Bronchial epithelial cell (primary cell): ENCODE measurements around the gene HDAC3. TPM values are rescaled to one million over a fixed set of nuclear protein-coding genes. Genes with fewer than 3 reads are reported as not detected.
A peak's percentile ranks its signal among the peaks of the same experiment; 100 is the strongest.

Experiments used
- DNase-seq: peaks from one replicate; pipeline ENCODE4 v3.0.0-alpha.2; 2010; ENCODE audit warnings: low read depth
- FAIRE-seq: peaks from 2 replicates; lab custom pipeline; 2011; peaks lifted over from hg19 to GRCh38; lab: Jason Lieb, UNC
- H3K27me3 ChIP-seq: 2 replicates; pipeline ENCODE4 v1.5.1; 2011; ENCODE audit warnings: low read length; ENCODE audit not compliant: control insufficient read depth, insufficient read depth
- H3K36me3 ChIP-seq: 2 replicates; pipeline ENCODE4 v1.5.1; 2011; ENCODE audit warnings: low read length; ENCODE audit not compliant: control insufficient read depth, insufficient read depth
- H3K4me3 ChIP-seq: 2 replicates; pipeline ENCODE4 v1.5.1; 2011; ENCODE audit warnings: mild to moderate bottlenecking, low read depth, low read length, control low read depth
- total RNA-seq: library from RNA; depleted of rRNA; stranded (reverse); fragments of >200 nt; gene quantifications from 2 replicates; pipeline ENCODE4 v1.2.1, GENCODE V29; 2014
- TF ChIP-seq, protein P1 (sequence below): IDR thresholded peaks from 2 replicates; pipeline ENCODE4 v1.5.1; 2011; ENCODE audit warnings: mild to moderate bottlenecking, moderate library complexity, low read length, control low read depth, inconsistent platforms; ENCODE audit not compliant: insufficient read depth, severe bottlenecking

The HDAC3 gene
- total RNA-seq, 1 donor from 2014 or later, result 72.7 TPM

DNA sequence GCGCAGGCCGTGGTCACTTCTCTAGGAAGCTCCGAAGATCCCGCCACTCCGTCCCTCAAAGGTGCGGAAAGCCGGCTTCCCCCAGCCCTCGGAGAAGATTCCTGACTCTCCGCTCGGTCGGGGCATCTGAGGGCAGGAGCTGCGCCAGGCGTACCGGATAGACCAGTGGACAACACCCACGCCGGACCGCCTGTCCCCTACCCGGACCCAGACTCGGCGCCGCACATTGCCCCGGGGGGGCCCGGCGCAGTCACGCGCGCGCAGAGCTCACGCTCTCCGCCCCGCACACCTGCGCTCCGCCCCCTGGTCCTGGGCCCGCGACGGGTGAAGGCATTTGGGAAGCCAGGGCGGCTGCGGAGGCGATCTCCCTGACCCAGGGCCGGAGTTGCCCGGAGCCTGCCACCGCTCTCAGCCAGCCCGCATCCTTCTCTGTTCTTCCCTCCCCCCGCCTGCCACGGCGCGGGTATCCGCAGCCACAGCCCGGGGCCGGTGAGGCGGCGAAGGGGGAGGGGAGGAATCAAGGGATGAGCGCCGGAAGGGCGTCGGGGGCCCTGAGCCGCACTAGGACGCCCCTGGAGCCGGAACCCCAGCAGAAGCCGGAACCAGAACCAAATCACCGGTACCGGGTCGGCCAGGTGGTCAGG is 596 bp upstream of the HDAC3 start:
- TF ChIP-seq, protein P1, sequence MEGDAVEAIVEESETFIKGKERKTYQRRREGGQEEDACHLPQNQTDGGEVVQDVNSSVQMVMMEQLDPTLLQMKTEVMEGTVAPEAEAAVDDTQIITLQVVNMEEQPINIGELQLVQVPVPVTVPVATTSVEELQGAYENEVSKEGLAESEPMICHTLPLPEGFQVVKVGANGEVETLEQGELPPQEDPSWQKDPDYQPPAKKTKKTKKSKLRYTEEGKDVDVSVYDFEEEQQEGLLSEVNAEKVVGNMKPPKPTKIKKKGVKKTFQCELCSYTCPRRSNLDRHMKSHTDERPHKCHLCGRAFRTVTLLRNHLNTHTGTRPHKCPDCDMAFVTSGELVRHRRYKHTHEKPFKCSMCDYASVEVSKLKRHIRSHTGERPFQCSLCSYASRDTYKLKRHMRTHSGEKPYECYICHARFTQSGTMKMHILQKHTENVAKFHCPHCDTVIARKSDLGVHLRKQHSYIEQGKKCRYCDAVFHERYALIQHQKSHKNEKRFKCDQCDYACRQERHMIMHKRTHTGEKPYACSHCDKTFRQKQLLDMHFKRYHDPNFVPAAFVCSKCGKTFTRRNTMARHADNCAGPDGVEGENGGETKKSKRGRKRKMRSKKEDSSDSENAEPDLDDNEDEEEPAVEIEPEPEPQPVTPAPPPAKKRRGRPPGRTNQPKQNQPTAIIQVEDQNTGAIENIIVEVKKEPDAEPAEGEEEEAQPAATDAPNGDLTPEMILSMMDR, result no peak
- DNase-seq, result no peak
- H3K36me3 ChIP-seq, result peaks cover 3% of the 10 kb centered on the region
- peak overlapping the region; percentile 96 for H3K4me3 ChIP-seq
- no peaks in the 10 kb centered on the region for H3K27me3 ChIP-seq
- FAIRE-seq, result no peak

DNA sequence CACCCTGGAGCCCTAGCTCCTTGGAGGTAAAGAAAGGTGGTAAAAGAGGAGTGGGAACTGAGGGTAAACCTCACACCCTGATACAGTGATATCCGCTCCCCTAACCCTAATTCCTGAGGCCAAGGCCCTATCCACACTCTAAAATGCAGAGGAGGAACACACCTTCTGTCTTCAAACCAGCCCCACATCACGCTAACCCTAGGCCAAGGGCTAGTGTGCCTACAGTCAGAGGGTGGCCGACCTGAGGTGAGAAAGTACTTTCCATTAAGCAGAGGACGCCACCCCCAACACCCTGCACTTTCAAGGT is 590 bp downstream of the HDAC3 start:
- no peak for FAIRE-seq
- Histone ChIP-seq H3K27me3 (no peaks in the 10 kb centered on the region), H3K4me3 (peak overlapping the region; percentile 96), H3K36me3 (peaks cover 3% of the 10 kb centered on the region)
- TF ChIP-seq, protein P1, result no peak
- no peak for DNase-seq

DNA sequence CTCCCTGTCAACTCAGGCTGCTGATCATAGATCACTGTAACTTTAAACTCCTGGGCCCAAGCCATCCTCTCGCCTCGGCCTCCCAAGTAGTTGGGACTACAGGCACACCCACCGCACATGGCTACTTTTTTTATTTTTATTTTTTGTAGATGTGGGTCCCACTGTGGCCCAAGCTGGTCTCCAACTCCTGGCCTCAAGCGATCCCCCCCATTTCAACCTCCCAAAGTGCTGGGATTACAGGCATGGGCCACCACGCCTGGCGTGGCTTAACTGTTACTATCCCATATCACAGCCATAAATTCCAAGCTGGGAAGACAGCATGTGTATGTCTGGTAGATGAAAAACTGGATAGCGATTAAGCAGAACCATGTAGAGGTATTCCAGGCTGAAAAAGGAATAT is 1.0 kb downstream of the HDAC3 start:
- DNase-seq (no peak), FAIRE-seq (no peak)
- H3K36me3 ChIP-seq, result peaks cover 3% of the 10 kb centered on the region
- TF ChIP-seq, protein P1, result no peak
- no peaks in the 10 kb centered on the region for H3K27me3 ChIP-seq
- peak overlapping the region; percentile 96 for H3K4me3 ChIP-seq

DNA sequence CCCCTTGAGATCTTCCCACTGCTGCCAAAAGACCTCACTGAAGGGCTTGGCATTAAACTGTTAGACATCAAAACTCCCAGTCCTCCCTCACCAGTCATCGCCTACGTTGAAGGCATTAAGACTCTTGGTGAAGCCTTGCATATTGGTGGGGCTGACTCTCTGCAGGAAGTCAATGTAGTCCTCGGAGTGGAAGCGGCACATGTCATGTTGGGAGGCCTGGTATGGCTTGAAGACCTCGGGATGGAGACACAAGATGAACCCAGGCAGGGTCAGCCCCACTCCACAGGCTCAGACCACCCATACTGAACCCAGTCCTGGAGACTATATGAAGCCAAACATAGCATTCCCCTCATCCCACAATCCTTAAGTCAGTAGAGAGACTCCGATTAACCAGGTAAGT is 1.9 kb downstream of the HDAC3 start:
- Histone ChIP-seq H3K36me3 (peaks cover 6% of the 10 kb centered on the region), H3K4me3 (no peak overlapping the region), H3K27me3 (no peaks in the 10 kb centered on the region)
- TF ChIP-seq, protein P1, result no peak
- no peak for DNase-seq
- no peak for FAIRE-seq

DNA sequence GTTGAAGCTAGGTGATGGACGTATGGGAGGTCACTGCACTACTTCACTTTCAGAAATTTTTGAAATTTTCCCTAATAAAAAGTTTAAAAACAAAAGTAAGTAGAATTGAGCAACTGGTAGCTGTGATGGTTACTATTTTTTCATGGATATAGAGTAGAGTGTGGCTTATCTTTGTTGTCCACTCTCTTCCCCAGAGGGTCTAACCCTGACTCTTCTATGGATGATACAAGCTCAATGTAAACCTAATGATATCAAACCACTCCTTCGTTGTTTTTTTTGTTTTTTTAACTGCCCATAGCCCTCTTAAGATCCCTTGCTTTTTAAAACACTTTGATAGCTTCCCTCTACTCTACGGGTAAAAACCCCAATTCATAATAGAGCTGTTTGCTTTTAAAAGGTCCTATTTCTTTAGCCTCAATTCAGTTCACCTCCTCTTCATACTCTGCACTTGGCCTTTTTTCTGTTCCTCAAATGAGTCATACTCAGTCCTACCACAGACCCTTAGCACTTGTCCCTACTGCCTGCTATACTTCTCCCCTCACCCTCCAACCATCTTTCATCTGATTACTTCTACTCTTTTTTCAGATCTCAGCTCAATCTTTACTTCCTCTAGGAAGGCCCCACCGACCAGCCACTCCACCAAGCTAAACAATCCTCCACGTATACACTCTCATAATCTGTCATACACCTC is 2.6 kb downstream of the HDAC3 start:
- Histone ChIP-seq H3K36me3 (peaks cover 13% of the 10 kb centered on the region), H3K27me3 (no peaks in the 10 kb centered on the region), H3K4me3 (no peak overlapping the region)
- DNase-seq (no peak), FAIRE-seq (no peak)
- TF ChIP-seq, protein P1, result no peak

DNA sequence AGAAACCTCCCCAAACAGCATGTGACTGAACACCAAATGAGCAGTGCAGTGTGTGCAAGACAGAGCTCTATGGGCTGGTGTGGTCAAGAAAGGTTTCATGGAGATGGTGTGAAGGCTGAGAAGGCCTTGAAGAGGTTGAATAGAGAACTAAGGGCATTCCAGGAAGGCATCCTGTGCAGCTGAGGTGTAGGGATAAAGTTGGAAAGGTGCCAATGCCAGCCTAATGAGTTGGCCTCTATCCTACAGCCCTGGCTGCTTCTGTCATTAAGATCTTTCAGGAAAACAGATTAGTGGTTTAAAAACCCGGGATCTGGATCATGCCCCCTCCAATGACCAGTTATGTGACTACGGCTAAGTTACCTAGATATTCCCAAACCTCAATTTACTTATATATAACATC is 4.0 kb downstream of the HDAC3 start:
- TF ChIP-seq, protein P1, result no peak
- Histone ChIP-seq H3K4me3 (no peak overlapping the region), H3K36me3 (peaks cover 17% of the 10 kb centered on the region), H3K27me3 (no peaks in the 10 kb centered on the region)
- no peak for FAIRE-seq
- no peak for DNase-seq
